GM20431 (cell line): ENCODE results near the gene WDFY4.

Source experiments
- in situ Hi-C: fragments of 300-500 bp; cut with MseI, MboI; formaldehyde crosslinking; loops from one replicate; pipeline ENCODE4 v1.15.0; 2020; ENCODE audit warnings: low sequenced_read_pairs; ENCODE audit not compliant: unreplicated experiment

WDFY4 gene

GRCh38 chr10:48890888-48891850 is 206.5 kb downstream of the WDFY4 start:
- in situ Hi-C loops: no loop called here

GRCh38 chr10:48894911-48895802 is 210.5 kb downstream of the WDFY4 start:
- in situ Hi-C loops: no loop called here

GRCh38 chr10:48895803-48896195 is 211.1 kb downstream of the WDFY4 start:
- in situ Hi-C loops: no loop called here

DNA sequence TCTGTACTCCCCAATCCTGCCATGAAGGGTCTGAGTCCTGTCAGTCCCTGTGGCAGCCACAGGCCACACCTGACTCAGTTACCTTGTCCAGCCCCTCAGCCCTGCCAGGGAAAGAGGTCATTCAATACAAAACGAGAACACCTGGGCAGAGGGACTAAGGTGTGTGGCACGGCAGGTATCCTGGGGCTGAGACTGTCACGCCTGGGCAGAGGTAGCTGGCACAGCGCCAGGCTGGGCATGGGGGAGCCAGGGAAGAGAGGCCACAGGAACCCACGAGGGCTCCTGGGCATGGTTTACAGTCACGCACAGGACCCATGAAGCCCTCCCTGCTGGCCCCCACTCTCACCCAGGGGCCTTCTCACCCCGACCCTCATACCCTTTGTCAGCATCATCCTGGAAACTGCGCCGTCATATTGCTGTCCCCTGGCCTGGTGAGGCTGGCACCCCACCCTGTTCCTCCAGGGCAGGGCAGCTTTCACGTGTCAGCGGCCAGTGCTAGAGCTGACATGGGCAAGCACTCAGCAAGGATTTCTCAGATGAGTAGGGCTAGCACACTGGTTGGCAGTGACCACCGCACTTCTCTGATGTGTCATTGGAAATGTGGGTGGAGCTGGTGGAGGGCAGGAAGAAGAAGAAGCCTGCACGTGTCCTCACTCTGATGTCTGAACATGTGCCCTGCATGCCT is 212.2 kb downstream of the WDFY4 start:
- in situ Hi-C loops: no loop called here

- in situ Hi-C loops: no loop called here
Observed at GRCh38 chr10:48897441-48897790, 212.7 kb downstream of the WDFY4 start.

GRCh38 chr10:48898426-48898825 is 213.8 kb downstream of the WDFY4 start:
- in situ Hi-C loops: no loop called here

DNA sequence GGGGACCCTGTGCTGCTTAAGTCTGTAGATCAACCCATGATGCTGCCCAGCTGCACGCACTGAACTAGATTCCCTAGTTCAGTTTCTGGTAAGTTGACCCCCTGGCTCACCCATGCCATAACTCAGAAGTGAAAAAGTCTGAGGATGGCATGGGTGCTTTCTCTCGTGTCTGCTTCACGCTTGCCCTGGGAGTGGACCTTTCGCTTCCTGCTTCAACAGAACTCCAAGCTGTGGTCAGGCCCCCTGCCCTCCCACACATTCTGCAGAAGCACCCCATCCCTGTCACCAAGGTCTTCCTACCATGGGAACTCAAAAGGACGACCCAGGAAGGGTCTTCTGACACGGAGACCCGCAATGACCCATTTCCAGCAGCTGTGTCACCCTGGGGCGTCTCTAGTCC is 215.1 kb downstream of the WDFY4 start:
- in situ Hi-C loops: no loop called here

GRCh38 chr10:48900371-48900801 is 215.7 kb downstream of the WDFY4 start:
- in situ Hi-C loops: no loop called here

DNA sequence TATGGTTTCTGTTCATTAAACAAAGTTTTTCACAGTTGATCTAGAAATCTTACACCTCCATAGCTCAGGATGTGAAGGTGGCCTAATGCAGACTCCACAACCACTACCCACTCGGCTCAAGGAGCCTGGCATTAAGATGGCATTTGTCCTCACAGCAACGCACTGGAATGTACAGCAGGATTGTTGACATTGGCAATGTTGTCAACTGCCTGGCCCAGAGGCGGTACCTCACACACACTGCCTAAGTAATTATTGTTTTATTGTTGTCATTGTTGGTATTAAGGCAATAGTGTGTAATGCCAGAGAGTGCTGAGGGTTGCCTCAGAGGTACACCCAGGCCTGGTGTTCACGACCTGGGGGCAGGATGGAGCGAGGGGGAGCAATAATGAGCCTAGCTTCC is 216.6 kb downstream of the WDFY4 start:
- in situ Hi-C loops: no loop called here

DNA sequence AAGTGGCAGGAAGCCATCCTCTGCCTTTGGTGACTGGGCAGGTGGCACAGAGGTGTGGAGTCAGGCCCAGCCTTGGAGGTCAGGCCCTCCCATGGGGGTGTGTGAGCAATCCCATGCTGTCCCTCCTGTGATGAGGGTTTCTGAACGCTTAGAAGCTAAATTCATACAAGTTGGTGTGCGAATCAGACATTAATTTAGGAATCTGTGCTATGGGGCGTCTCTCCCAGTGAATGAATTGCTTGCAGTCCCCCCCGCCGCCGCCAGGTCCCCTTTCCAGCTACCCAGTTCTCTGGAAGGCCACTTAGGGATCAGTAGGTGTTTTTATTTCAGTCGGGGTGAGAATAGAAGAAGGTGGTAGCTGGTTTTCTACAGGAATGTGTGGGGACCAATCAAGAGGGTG is 217.4 kb downstream of the WDFY4 start:
- in situ Hi-C loops: no loop called here

DNA sequence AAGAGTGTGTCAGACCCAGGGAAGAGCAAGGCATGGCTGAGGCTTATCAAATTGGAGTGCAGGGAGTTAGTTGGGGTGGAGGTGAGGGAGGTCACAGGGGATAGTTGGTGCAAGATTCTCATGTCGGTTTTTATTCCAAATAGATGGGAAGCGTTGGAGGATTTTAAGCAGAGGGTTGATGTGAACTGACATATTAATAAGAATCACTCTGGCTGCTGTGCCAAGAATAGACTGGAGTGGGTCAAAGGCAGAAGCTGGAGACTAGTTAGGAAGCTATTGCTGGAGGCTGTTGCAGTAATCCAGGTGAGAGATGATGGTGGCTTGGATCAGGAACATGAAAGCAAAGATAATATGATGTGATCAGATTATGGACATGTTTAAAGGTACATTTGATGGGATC is 218.5 kb downstream of the WDFY4 start:
- in situ Hi-C loops: no loop called here

GRCh38 chr10:48904861-48905260 is 220.2 kb downstream of the WDFY4 start:
- in situ Hi-C loops: no loop called here

- in situ Hi-C loops: no loop called here
Observed at GRCh38 chr10:48905311-48905710, 220.6 kb downstream of the WDFY4 start.

- in situ Hi-C loops: no loop called here
Observed at GRCh38 chr10:48906841-48907240, 222.2 kb downstream of the WDFY4 start.

GRCh38 chr10:48907730-48908129 is 223.1 kb downstream of the WDFY4 start:
- in situ Hi-C loops: no loop called here

- in situ Hi-C loops: no loop called here
Observed at GRCh38 chr10:48910548-48910947, 225.9 kb downstream of the WDFY4 start.

DNA sequence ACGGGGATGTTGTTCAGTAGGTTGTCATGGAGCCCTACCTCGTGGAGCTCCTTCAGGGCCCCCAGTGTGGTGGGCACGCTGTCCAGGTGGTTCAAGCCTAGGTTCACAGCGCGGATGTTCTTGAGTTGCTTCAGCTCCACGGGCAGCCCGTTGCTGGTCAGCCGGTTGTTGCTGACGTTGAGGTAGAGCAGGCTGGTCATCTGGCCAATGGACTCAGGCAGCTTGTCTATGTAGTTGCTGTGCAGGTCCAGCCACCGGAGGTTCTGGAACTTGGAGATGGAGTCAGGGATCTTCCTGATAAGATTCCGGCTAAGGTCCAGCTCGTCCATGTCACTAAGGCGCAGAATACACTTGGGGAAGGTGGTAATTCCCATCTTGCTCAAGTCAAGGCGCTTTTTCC is 229.0 kb downstream of the WDFY4 start:
- in situ Hi-C loops: no loop called here

DNA sequence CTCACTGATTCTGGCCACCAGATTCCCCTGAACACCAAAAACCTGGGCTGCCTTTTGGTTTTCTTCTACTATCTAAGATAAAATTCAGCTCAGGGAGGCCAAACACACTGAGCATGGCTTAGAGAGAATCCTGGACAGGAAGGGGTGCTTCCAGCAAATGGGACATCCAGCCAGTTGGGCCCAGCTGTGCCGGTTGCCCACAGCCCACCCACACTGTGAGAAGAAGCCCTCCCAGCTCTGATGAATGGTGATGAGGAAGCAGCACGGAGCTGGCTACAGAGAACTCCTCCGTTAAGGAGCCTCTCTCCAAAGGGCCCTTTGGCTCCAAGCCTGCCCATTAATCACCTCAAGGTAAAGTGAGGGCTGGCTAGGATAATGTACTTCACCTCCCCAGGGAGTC is 239.1 kb downstream of the WDFY4 start:
- in situ Hi-C loops: no loop called here

- in situ Hi-C loops: no loop called here
Observed at GRCh38 chr10:48924988-48925387, 240.3 kb downstream of the WDFY4 start.

DNA sequence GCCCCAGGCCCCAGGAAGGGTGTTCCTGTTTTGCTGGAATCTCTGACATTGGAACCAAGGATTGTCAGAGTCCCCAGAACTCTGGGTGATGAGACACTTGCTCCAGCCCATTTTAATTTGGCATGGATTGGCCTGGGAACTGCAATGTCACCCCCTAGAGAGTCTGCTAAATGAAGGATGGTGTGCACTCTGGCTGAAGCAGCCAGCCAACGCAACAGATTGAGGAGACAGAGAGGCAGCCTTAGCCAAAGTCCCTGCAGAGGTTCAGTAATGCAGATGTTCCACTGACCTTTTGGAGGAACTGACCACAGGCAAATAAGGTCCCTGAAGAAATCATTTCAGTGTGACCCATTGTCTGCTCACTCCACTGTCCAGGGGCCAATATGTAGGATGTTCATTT is 241.6 kb downstream of the WDFY4 start:
- in situ Hi-C loops: no loop called here
